H9 (cell line): ENCODE measurements around the gene SULT1C3. TPM values are rescaled to one million over a fixed set of nuclear protein-coding genes. Genes with fewer than 3 reads are reported as not detected.

ENCODE experiments used
- DNase-seq: peaks from one replicate; pipeline ENCODE4 v3.0.0-alpha.2; 2017
- H2AFZ ChIP-seq: one replicate; pipeline ENCODE4 v1.6.1; 2013; ENCODE audit warnings: mild to moderate bottlenecking, low read length, control low read depth, moderate library complexity
- H2AK5ac ChIP-seq: 2 replicates; pipeline ENCODE4 v1.6.1; 2013; ENCODE audit warnings: low read length, control low read depth, mixed read lengths; ENCODE audit not compliant: insufficient read length
- H2BK120ac ChIP-seq: one replicate; pipeline ENCODE4 v1.6.1; 2013; ENCODE audit warnings: low read depth, mild to moderate bottlenecking, low read length, control low read depth, inconsistent platforms; ENCODE audit not compliant: poor library complexity, severe bottlenecking
- H2BK12ac ChIP-seq: 2 replicates; pipeline ENCODE4 v1.6.1; 2013; ENCODE audit warnings: low read length, control low read depth, mixed read lengths, low read depth; ENCODE audit not compliant: insufficient read length
- H2BK15ac ChIP-seq: 2 replicates; pipeline ENCODE4 v1.6.1; 2013; ENCODE audit warnings: low read depth, low read length, control low read depth
- H2BK20ac ChIP-seq: one replicate; pipeline ENCODE4 v1.6.1; 2013; ENCODE audit warnings: low read depth, mild to moderate bottlenecking, low read length, control low read depth, inconsistent platforms; ENCODE audit not compliant: poor library complexity, severe bottlenecking
- H2BK5ac ChIP-seq: 2 replicates; pipeline ENCODE4 v1.6.1; 2013; ENCODE audit warnings: low read length, control low read depth, mixed read lengths; ENCODE audit not compliant: insufficient read length
- H3K14ac ChIP-seq: 2 replicates; pipeline ENCODE4 v1.6.1; 2013; ENCODE audit warnings: low read length, control low read depth; ENCODE audit not compliant: insufficient read depth
- H3K18ac ChIP-seq: 2 replicates; pipeline ENCODE4 v1.6.1; 2013; ENCODE audit warnings: low read depth, mild to moderate bottlenecking, mixed read lengths, low read length, control low read depth; ENCODE audit not compliant: insufficient read length
- H3K23ac ChIP-seq: 2 replicates; pipeline ENCODE4 v1.6.1; 2013; ENCODE audit warnings: low read length, control low read depth, mixed read lengths, low read depth; ENCODE audit not compliant: insufficient read length
- H3K23me2 ChIP-seq: 2 replicates; pipeline ENCODE4 v1.6.1; 2013; ENCODE audit warnings: low read depth, mild to moderate bottlenecking, mixed read lengths, low read length, control low read depth; ENCODE audit not compliant: insufficient read length, poor library complexity, severe bottlenecking
- H3K27ac ChIP-seq: 2 replicates; pipeline ENCODE4 v1.5.1; 2013; ENCODE audit warnings: low read length, control low read depth, mixed read lengths, low read depth; ENCODE audit not compliant: insufficient read length
- H3K27me3 ChIP-seq: 2 replicates; pipeline ENCODE4 v1.6.1; 2013; ENCODE audit warnings: low read length, control low read depth, inconsistent platforms; ENCODE audit not compliant: insufficient read depth
- H3K4ac ChIP-seq: 2 replicates; pipeline ENCODE4 v1.6.1; 2013; ENCODE audit warnings: low read depth, mild to moderate bottlenecking, control low read depth, inconsistent platforms, low read length, moderate library complexity
- H3K4me1 ChIP-seq: 2 replicates; pipeline ENCODE4 v1.6.1; 2013; ENCODE audit warnings: low read length, control low read depth, inconsistent platforms; ENCODE audit not compliant: insufficient read depth
- H3K4me2 ChIP-seq: 2 replicates; pipeline ENCODE4 v1.6.1; 2013; ENCODE audit warnings: low read length, control low read depth, mixed read lengths; ENCODE audit not compliant: insufficient read length, insufficient read depth
- H3K56ac ChIP-seq: 2 replicates; pipeline ENCODE4 v1.6.1; 2013; ENCODE audit warnings: low read depth, mild to moderate bottlenecking, mixed read lengths, low read length, control low read depth; ENCODE audit not compliant: insufficient read length
- H3K79me1 ChIP-seq: 2 replicates; pipeline ENCODE4 v1.6.1; 2013; ENCODE audit warnings: low read depth, mild to moderate bottlenecking, moderate library complexity, low read length, control low read depth, inconsistent platforms; ENCODE audit not compliant: insufficient read depth, poor library complexity, severe bottlenecking
- H3K79me2 ChIP-seq: 2 replicates; pipeline ENCODE4 v1.6.1; 2013; ENCODE audit warnings: low read length, control low read depth, inconsistent platforms; ENCODE audit not compliant: insufficient read depth
- H3K9ac ChIP-seq: 2 replicates; pipeline ENCODE4 v1.6.1; 2013; ENCODE audit warnings: low read length, control low read depth, mixed read lengths; ENCODE audit not compliant: insufficient read length; ENCODE audit errors: extremely low read depth
- H3K9me3 ChIP-seq: one replicate; pipeline ENCODE4 v1.6.1; 2013; ENCODE audit warnings: low read depth, low read length, inconsistent platforms; ENCODE audit not compliant: control insufficient read depth
- H3T11ph ChIP-seq: one replicate; pipeline ENCODE4 v1.6.1; 2013; ENCODE audit warnings: mild to moderate bottlenecking, low read length, control low read depth, inconsistent platforms
- H4K20me1 ChIP-seq: one replicate; pipeline ENCODE4 v1.6.1; 2013; ENCODE audit not compliant: control insufficient read depth, insufficient read length, insufficient read depth
- H4K5ac ChIP-seq: 2 replicates; pipeline ENCODE4 v1.6.1; 2013; ENCODE audit warnings: low read depth, mild to moderate bottlenecking, mixed read lengths, low read length, control low read depth; ENCODE audit not compliant: insufficient read length
- H4K8ac ChIP-seq: replicated peaks from 2 replicates; pipeline ENCODE4 v1.6.1; 2013; ENCODE audit warnings: low read length, control low read depth, mixed read lengths, low read depth; ENCODE audit not compliant: insufficient read length
- H4K91ac ChIP-seq: 2 replicates; pipeline ENCODE4 v1.6.1; 2013; ENCODE audit warnings: low read depth, mild to moderate bottlenecking, moderate library complexity, mixed read lengths, low read length, control low read depth; ENCODE audit not compliant: insufficient read length
- H3K27ac Mint-ChIP-seq, 3 experiments: 2 replicates in 2 of 3; 3 replicates in 1 of 3; pipeline ENCODE4 v1.8.0; 2020 to 2021; ENCODE audit warnings: mixed read lengths in 3 of 3, mild to moderate bottlenecking in 1 of 3, moderate library complexity in 1 of 3
- H3K27me3 Mint-ChIP-seq: 2 replicates; pipeline ENCODE4 v1.8.0; 2021; ENCODE audit warnings: low read depth, mild to moderate bottlenecking, moderate library complexity, mixed read lengths
- H3K36me3 Mint-ChIP-seq, 3 experiments: 2 replicates in 2 of 3; 3 replicates in 1 of 3; pipeline ENCODE4 v1.8.0; 2020 to 2021; ENCODE audit warnings: low read depth in 3 of 3, mixed read lengths in 3 of 3; ENCODE audit not compliant: insufficient read depth in 1 of 3
- H3K4me1 Mint-ChIP-seq, 2 experiments: 2 replicates each; pipeline ENCODE4 v1.8.0; 2020; ENCODE audit warnings: mixed read lengths in 2 of 2
- H3K4me3 Mint-ChIP-seq, 2 experiments: 2 replicates in 1 of 2; 3 replicates in 1 of 2; pipeline ENCODE4 v1.8.0; 2020 to 2021; ENCODE audit warnings: mild to moderate bottlenecking in 2 of 2, mixed read lengths in 2 of 2, moderate library complexity in 1 of 2
- H3K9me3 Mint-ChIP-seq, 2 experiments: 2 replicates in 1 of 2; 3 replicates in 1 of 2; pipeline ENCODE4 v1.8.0; 2020; ENCODE audit warnings: mild to moderate bottlenecking in 2 of 2, mixed read lengths in 2 of 2, moderate library complexity in 1 of 2
- WGBS: extraction: QIAGEN DNeasy Blood & Tissue Kit; methylation state at CpG from one replicate; pipeline ENCODE4 v1.1.7; 2013; ENCODE audit warnings: missing lambda C conversion rate, low lambda C conversion rate, mixed read lengths; ENCODE audit not compliant: insufficient read length; ENCODE audit errors: extremely low coverage; 5-methylcytosine and 5-hydroxymethylcytosine counted together
- total RNA-seq: library from RNA; stranded (reverse); gene quantifications from 2 replicates; pipeline ENCODE4 v1.2.1, GENCODE V29; 2021
- TF ChIP-seq, protein P1 (sequence below): fragments of 200-600 bp; sonication (generic); conservative IDR thresholded peaks from 3 replicates; pipeline ENCODE4 v1.8.0; 2021; ENCODE audit warnings: antibody characterized with exemption, mild to moderate bottlenecking

Gene SULT1C3
- total RNA-seq, 1 experiment from 2014 or later: not detected

DNA sequence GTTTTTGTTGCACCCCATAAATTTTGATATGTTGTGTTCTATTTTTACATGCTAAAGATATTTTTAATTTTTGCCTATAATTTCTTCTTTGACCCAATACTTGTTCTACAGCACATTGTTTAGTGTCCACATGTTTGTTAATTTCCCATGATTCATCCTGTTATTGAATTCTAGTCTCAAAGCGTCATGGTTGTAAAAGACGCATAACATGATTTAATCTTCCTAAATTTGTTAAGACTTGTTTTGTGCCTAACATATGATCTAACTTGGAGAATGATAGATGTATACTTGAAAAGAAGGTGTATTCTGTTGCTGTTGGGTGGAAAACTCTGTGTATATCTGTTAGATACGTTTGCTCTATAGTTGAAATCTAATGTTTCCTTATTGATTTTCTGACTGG is 27.1 kb upstream of the SULT1C3 start:
- H3K14ac ChIP-seq: no peak overlapping the region
- no peak overlapping the region for H4K91ac ChIP-seq
- no peak for DNase-seq
- H3K23ac ChIP-seq: no peak overlapping the region
- H3K4ac ChIP-seq: no peak overlapping the region
- H2AFZ ChIP-seq: no peak overlapping the region
- H3K23me2 ChIP-seq: no peaks in the 10 kb centered on the region
- Mint-ChIP-seq H3K4me1 (no peaks in the 10 kb centered on the region), H3K27ac (no peak overlapping the region), H3K4me3 (no peak overlapping the region), H3K36me3 (peaks cover 9 to 22% (median 20%) of the 10 kb centered on the region in 3 experiments), H3K9me3 (peaks cover 42 to 48% of the 10 kb centered on the region in 2 experiments), H3K27me3 (peaks cover 2% of the 10 kb centered on the region)
- no peaks in the 10 kb centered on the region for H3K9me3 ChIP-seq
- no peak overlapping the region for H3K27ac ChIP-seq
- H3T11ph ChIP-seq: no peak overlapping the region
- no peaks in the 10 kb centered on the region for H3K27me3 ChIP-seq
- no peak overlapping the region for H3K56ac ChIP-seq
- H2BK12ac ChIP-seq: no peak overlapping the region
- H2BK15ac ChIP-seq: no peak overlapping the region
- H2AK5ac ChIP-seq: no peak overlapping the region
- H3K9ac ChIP-seq: no peak overlapping the region
- no peak overlapping the region for H3K4me2 ChIP-seq
- H4K8ac ChIP-seq: no peak overlapping the region
- no peak overlapping the region for H3K18ac ChIP-seq
- H2BK20ac ChIP-seq: no peak overlapping the region
- TF ChIP-seq, protein P1, sequence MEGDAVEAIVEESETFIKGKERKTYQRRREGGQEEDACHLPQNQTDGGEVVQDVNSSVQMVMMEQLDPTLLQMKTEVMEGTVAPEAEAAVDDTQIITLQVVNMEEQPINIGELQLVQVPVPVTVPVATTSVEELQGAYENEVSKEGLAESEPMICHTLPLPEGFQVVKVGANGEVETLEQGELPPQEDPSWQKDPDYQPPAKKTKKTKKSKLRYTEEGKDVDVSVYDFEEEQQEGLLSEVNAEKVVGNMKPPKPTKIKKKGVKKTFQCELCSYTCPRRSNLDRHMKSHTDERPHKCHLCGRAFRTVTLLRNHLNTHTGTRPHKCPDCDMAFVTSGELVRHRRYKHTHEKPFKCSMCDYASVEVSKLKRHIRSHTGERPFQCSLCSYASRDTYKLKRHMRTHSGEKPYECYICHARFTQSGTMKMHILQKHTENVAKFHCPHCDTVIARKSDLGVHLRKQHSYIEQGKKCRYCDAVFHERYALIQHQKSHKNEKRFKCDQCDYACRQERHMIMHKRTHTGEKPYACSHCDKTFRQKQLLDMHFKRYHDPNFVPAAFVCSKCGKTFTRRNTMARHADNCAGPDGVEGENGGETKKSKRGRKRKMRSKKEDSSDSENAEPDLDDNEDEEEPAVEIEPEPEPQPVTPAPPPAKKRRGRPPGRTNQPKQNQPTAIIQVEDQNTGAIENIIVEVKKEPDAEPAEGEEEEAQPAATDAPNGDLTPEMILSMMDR: no peak
- WGBS: no CpG with 5 or more reads among the region's 3 CpGs
- H2BK120ac ChIP-seq: no peak overlapping the region
- H3K79me2 ChIP-seq: no peaks in the 10 kb centered on the region
- no peaks in the 10 kb centered on the region for H4K20me1 ChIP-seq
- H3K4me1 ChIP-seq: no peaks in the 10 kb centered on the region
- H4K5ac ChIP-seq: no peak overlapping the region
- H3K79me1 ChIP-seq: no peaks in the 10 kb centered on the region
- H2BK5ac ChIP-seq: no peak overlapping the region
